ENCODE measurements around the gene SURF2.

The SURF2 gene

GRCh38 chr9:133408042-133408441, 51.7 kb downstream of the SURF2 start:
- no peak for DNase-seq (ENCODE audit: low read depth)
- H3K4me3 ChIP-seq (ENCODE audit: low read depth, low read length): no peak overlapping the region
- no peak for TF ChIP-seq CTCF (IDR thresholded peaks at IDR 0.05; ENCODE audit: insufficient read depth, low read depth, low read length, missing control alignments)
